Lower lobe of right lung (tissue), 2 donors: Measurements from ENCODE around the gene PUS3. TPM values are rescaled to one million over a fixed set of nuclear protein-coding genes. Genes with fewer than 3 reads are reported as not detected.
"Not testable (repeated sequence)": the region's sequence is repeated elsewhere in the genome, so short reads cannot be mapped to it uniquely, and the experiment has no call there.

Source experiments
- ATAC-seq, 2 donors: fragments of 200-7000 bp; cut with Tn5 transposase; one replicate each; pipeline ENCODE4 v1.9.1; 2020 to 2022; ENCODE audit warnings: mild to moderate bottlenecking in 2 of 2, moderate library complexity in 2 of 2
- DNase-seq: peaks from one replicate; pipeline ENCODE4 v3.0.0-alpha.2; 2020
- H3K27ac ChIP-seq: fragments of 200-600 bp; one replicate; pipeline ENCODE4 v1.8.0; 2022
- H3K27me3 ChIP-seq: fragments of 200-600 bp; one replicate; pipeline ENCODE4 v1.8.0; 2022; ENCODE audit warnings: low read depth
- H3K36me3 ChIP-seq: fragments of 200-600 bp; one replicate; pipeline ENCODE4 v1.8.0; 2022; ENCODE audit warnings: mild to moderate bottlenecking
- H3K4me1 ChIP-seq: fragments of 200-600 bp; one replicate; pipeline ENCODE4 v1.8.0; 2022
- H3K4me3 ChIP-seq: fragments of 200-600 bp; one replicate; pipeline ENCODE4 v1.8.0; 2022; ENCODE audit warnings: mild to moderate bottlenecking
- H3K9me3 ChIP-seq: fragments of 200-600 bp; one replicate; pipeline ENCODE4 v1.8.0; 2022
- CTCF ChIP-seq: fragments of 200-600 bp; IDR thresholded peaks from one replicate; pipeline ENCODE4 v1.8.0; 2022; ENCODE audit warnings: antibody characterized with exemption, mild to moderate bottlenecking
- intact Hi-C: fragments of 100-400 bp; cut with DNase I; formaldehyde crosslinking; loops from one replicate; pipeline ENCODE4 v1.11.0; 2022
- total RNA-seq: library from RNA; stranded (reverse); fragmentation: NEBNext Ultra II Directional; extraction: Animal tissue kit (Norgen Biotek cat#: 25700); gene quantifications from one replicate; pipeline ENCODE4 v1.2.1, GENCODE V29; 2021
- donor health status: DM: no; HTN: yes; CAD: no; lungs with severe emphysema.

PUS3 gene
- total RNA-seq, 1 donor from 2014 or later, result 10.0 TPM

DNA sequence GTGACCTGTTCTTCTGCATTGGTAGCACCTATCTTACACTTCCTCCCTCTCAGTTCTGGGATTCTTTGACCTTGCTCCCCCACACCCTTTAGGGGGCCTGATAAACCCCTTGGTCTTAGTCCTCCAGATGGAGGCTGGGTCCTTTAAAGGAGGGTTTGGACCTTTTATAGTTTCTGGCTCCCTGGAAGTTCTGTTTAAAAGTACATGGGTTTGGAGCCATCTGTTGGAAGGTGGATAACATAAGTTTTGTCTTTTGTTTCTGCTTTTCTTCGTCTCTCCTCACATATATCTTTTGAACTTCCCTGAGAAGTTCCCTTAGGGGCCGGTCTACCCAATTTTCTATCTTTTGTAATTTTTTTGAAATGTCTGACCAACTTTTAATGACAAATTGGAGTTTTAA is 33.5 kb downstream of the PUS3 start:
- intact Hi-C loops, result no loop called here
- TF ChIP-seq CTCF, result no peak
- H3K36me3 ChIP-seq, result no peaks in the 10 kb centered on the region
- ATAC-seq (no peak), DNase-seq (no peak)
- no peaks in the 10 kb centered on the region for H3K27me3 ChIP-seq
- no peak overlapping the region for H3K4me3 ChIP-seq
- H3K27ac ChIP-seq, result no peak overlapping the region
- no peaks in the 10 kb centered on the region for H3K9me3 ChIP-seq
- H3K4me1 ChIP-seq, result no peaks in the 10 kb centered on the region

DNA sequence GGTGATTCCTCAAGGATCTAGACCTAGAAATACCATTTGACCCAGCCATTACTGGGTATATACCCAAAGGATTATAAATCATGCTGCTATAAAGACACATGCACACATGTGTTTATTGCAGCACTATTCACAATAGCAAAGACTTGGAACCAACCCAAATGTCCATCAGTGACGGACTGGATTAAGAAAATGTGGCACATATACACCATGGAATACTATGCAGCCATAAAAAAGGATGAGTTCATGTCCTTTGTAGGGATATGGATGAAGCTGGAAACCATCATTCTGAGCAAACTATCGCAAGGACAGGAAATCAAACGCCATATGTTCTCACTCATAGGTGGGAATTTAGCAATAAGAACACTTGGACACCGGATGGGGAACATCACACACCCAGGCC is 37.7 kb downstream of the PUS3 start:
- H3K36me3 ChIP-seq, H3K4me3 ChIP-seq, H3K9me3 ChIP-seq, intact Hi-C loops, H3K27ac ChIP-seq, ATAC-seq, H3K4me1 ChIP-seq, DNase-seq, H3K27me3 ChIP-seq: not testable (repeated sequence)

- H3K27me3 ChIP-seq, DNase-seq, H3K36me3 ChIP-seq, H3K27ac ChIP-seq, ATAC-seq, intact Hi-C loops, H3K4me3 ChIP-seq, H3K9me3 ChIP-seq, H3K4me1 ChIP-seq: not testable (repeated sequence)
Observed at GRCh38 chr11:125862786-125863185, 40.2 kb downstream of the PUS3 start.

DNA sequence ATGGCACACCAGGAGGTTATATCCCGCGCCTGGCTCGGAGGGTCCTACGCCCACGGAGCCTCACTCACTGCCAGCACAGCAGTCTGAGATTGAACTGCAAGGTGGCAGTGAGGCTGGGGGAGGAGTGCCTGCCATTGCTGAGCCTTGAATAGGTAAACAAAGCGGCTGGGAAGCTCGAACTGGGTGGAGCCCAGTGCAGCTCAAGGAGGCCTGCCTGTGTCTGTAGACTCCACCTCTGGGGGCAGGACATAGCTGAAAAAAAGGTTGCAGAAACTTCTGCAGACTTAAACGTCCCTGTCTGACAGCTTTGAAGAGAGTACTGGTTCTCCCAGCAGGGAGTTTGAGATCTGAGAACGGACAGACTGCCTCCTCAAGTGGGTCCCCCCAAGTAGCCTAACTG is 45.3 kb downstream of the PUS3 start:
- H3K4me1 ChIP-seq, H3K4me3 ChIP-seq, H3K27me3 ChIP-seq, DNase-seq, ATAC-seq, intact Hi-C loops, H3K27ac ChIP-seq, H3K36me3 ChIP-seq, H3K9me3 ChIP-seq: not testable (repeated sequence)

DNA sequence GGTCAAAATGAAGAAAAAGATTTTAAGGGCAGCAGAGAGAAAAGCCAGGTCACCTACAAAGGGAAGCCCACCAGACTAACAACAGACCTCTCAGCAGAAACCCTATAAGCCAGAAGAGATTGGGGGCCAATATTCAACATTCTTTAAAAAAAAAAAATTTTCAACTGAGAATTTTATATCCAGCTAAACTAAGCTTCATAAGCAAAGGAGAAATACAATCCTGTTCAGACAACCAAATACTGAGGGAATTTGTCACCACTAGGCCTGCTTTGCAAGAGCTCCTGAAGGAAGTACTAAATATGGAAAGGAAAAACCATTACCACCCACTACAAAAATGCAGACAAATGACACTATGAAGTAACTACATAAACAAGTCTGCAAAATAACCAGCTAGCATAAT is 56.8 kb downstream of the PUS3 start:
- DNase-seq, result no peak
- Histone ChIP-seq H3K9me3 (peaks cover 15% of the 10 kb centered on the region), H3K4me1 (no peaks in the 10 kb centered on the region), H3K27ac (no peak overlapping the region), H3K36me3 (no peaks in the 10 kb centered on the region), H3K4me3 (no peak overlapping the region), H3K27me3 (no peaks in the 10 kb centered on the region)
- TF ChIP-seq CTCF, result no peak
- ATAC-seq, result no peak
- intact Hi-C loops, result no loop called here

Other genes starting within 250 kb of the PUS3 start
- gene ACRV1, start 222.4 kb downstream of the PUS3 start, total RNA-seq, result not detected
- not detected for gene PATE1, start 156.9 kb downstream of the PUS3 start, total RNA-seq
- not detected for gene PATE2, start 124.4 kb downstream of the PUS3 start, total RNA-seq
- gene PATE3, start 115.1 kb downstream of the PUS3 start, total RNA-seq, result not detected
- not detected for gene PATE4, start 69.9 kb downstream of the PUS3 start, total RNA-seq
- gene HYLS1, start 15.5 kb downstream of the PUS3 start, total RNA-seq, result 4.5 TPM
- not detected for gene DDX25, start 1.3 kb upstream of the PUS3 start, total RNA-seq
- gene VSIG10L2, start 42.8 kb upstream of the PUS3 start, total RNA-seq, result not detected
- 18.5 TPM for gene CDON, start 159.7 kb upstream of the PUS3 start, total RNA-seq